Testis (tissue), 3 donors: ENCODE results near the gene DKK3. TPM values are rescaled to one million over a fixed set of nuclear protein-coding genes. Genes with fewer than 3 reads are reported as not detected.

Experiments
- DNase-seq: peaks from one replicate; pipeline ENCODE4 v3.0.0-alpha.2; 2019
- H3K27ac ChIP-seq, 2 donors: fragments of 200-600 bp; sonication (generic); one replicate each; pipeline ENCODE4 v1.5.1; 2019
- H3K27me3 ChIP-seq: fragments of 200-600 bp; sonication (generic); one replicate; pipeline ENCODE4 v1.5.1; 2019
- H3K36me3 ChIP-seq: fragments of 200-600 bp; sonication (generic); one replicate; pipeline ENCODE4 v1.5.1; 2017; ENCODE audit warnings: low read depth; ENCODE audit errors: missing control alignments
- H3K4me1 ChIP-seq: fragments of 200-600 bp; sonication (generic); one replicate; pipeline ENCODE4 v1.5.1; 2019
- H3K4me3 ChIP-seq, 2 donors: fragments of 200-600 bp; sonication (generic); one replicate each; pipeline ENCODE4 v1.5.1; 2017 to 2019
- H3K9me3 ChIP-seq: fragments of 200-600 bp; sonication (generic); one replicate; pipeline ENCODE4 v1.5.1; 2017
- POLR2A ChIP-seq: fragments of 450-650 bp; IDR thresholded peaks from one replicate; pipeline ENCODE4 v1.6.1; 2017; ENCODE audit warnings: antibody characterized with exemption, mild to moderate bottlenecking, moderate library complexity
- WGBS, 2 donors: methylation state at CpG; one replicate each; pipeline ENCODE4 v1.1.5; 2018; 5-methylcytosine and 5-hydroxymethylcytosine counted together
- intact Hi-C: fragments of 100-400 bp; cut with DNase I; formaldehyde crosslinking; loops from one replicate; pipeline ENCODE4 v1.15.1; 2023; ENCODE audit warnings: low total_unique reads
- polyA plus RNA-seq: library from polyadenylated mRNA; stranded (reverse); fragments of 350-450 nt; fragmentation: Illumina TruSeq; extraction: RNeasy Lipid Tissue Mini Kit (QIAGEN cat#74804); gene quantifications from one replicate; pipeline ENCODE4 v1.2.3, GENCODE V29; 2014; ENCODE audit warnings: low read depth, low replicate concordance; ENCODE audit not compliant: insufficient read depth
- total RNA-seq, 2 donors: library from RNA; depleted of rRNA; stranded (reverse); fragments of >200 nt; gene quantifications; one replicate each; pipeline ENCODE4 v1.2.3, GENCODE V29; 2016
- TF ChIP-seq, protein P1 (sequence below), 3 experiments: fragments of 450-650 bp in 2 of 3; fragments of 200-600 bp in 1 of 3; sonication (generic) in 1 of 3; IDR thresholded peaks; one replicate each; pipeline ENCODE4 v1.5.1; 2016 to 2019; ENCODE audit warnings: antibody characterized with exemption in 3 of 3, mild to moderate bottlenecking in 2 of 3, moderate library complexity in 1 of 3

Gene DKK3
- total and polyA plus RNA-seq, 3 donors from 2014 or later = 185 to 392 (median 236) TPM

GRCh38 chr11:11913395-11913794, 95.0 kb downstream of the DKK3 start:
- Histone ChIP-seq H3K4me3 (no peak overlapping the region), H3K4me1 (peaks cover 15% of the 10 kb centered on the region), H3K9me3 (no peaks in the 10 kb centered on the region), H3K36me3 (no peaks in the 10 kb centered on the region), H3K27ac (no peak overlapping the region), H3K27me3 (no peaks in the 10 kb centered on the region)
- 94 to 96% methylated on average over 1 of the region's 1 CpG for WGBS, 2 donors
- intact Hi-C loops = no loop called here
- no peak for DNase-seq
- TF ChIP-seq, protein P1, sequence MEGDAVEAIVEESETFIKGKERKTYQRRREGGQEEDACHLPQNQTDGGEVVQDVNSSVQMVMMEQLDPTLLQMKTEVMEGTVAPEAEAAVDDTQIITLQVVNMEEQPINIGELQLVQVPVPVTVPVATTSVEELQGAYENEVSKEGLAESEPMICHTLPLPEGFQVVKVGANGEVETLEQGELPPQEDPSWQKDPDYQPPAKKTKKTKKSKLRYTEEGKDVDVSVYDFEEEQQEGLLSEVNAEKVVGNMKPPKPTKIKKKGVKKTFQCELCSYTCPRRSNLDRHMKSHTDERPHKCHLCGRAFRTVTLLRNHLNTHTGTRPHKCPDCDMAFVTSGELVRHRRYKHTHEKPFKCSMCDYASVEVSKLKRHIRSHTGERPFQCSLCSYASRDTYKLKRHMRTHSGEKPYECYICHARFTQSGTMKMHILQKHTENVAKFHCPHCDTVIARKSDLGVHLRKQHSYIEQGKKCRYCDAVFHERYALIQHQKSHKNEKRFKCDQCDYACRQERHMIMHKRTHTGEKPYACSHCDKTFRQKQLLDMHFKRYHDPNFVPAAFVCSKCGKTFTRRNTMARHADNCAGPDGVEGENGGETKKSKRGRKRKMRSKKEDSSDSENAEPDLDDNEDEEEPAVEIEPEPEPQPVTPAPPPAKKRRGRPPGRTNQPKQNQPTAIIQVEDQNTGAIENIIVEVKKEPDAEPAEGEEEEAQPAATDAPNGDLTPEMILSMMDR (IDR thresholded peaks at IDR 0.05) = no peak
- TF ChIP-seq POLR2A = no peak

Other genes with a start within 250 kb of the DKK3 start
- 100 to 1,000 TPM; 102 to 111 TPM for gene USP47, start 166.7 kb downstream of the DKK3 start, total RNA-seq
- gene USP47, start 166.7 kb downstream of the DKK3 start, polyA plus RNA-seq = 35.1 TPM
- 100 to 1,000 TPM; 401 to 461 TPM for gene MICAL2, start 102.0 kb upstream of the DKK3 start, total RNA-seq
- 224 TPM for gene MICAL2, start 102.0 kb upstream of the DKK3 start, polyA plus RNA-seq